ENCODE data around the gene MROH2A.

The MROH2A gene

GRCh38 chr2:233833345-233833744 lies 55.2 kb downstream of the MROH2A start:
- no peak for DNase-seq

GRCh38 chr2:233835230-233836186 lies 57.4 kb downstream of the MROH2A start:
- DNase-seq = no peak

DNA sequence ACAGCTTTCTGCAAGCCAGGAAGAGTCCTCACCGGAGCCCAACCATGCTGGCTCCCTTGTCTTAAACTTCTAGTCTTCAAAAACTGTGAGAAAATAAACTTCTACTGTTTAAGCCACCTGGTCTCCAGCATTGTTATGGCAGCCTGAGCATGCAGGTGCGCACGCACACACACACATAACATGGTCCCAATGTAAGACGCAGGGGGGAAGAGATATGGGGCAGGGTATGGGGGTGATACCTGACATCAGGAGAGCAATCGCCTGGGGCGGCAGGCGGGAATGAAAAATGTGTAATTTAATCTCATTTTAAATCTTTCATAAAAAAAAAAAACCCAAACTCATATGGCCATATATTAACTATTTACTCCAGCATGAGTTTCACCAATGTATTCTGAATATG lies 58.2 kb downstream of the MROH2A start:
- no peak for DNase-seq

GRCh38 chr2:233837694-233838229 lies 59.6 kb downstream of the MROH2A start:
- DNase-seq = no peak

DNA sequence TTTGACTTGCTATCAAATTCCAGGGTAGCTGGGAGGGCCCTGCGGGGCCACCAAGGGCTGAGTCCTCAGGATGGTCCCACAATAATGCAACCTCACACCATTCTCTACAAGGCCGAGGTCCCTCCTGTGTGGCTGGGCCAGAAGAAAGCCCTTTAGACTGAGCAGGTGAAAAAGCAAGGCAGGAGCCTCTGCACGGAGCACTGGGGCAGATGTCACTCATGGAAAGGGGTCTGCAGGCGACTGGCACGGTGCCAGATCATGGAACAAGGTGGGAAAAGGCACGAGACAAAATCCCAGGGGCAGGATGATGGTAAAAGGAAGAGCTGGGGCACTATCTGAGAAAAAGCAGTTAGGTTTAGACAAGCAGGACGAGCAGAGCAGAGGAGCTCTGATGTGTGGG lies 60.1 kb downstream of the MROH2A start:
- no peak for DNase-seq

DNA sequence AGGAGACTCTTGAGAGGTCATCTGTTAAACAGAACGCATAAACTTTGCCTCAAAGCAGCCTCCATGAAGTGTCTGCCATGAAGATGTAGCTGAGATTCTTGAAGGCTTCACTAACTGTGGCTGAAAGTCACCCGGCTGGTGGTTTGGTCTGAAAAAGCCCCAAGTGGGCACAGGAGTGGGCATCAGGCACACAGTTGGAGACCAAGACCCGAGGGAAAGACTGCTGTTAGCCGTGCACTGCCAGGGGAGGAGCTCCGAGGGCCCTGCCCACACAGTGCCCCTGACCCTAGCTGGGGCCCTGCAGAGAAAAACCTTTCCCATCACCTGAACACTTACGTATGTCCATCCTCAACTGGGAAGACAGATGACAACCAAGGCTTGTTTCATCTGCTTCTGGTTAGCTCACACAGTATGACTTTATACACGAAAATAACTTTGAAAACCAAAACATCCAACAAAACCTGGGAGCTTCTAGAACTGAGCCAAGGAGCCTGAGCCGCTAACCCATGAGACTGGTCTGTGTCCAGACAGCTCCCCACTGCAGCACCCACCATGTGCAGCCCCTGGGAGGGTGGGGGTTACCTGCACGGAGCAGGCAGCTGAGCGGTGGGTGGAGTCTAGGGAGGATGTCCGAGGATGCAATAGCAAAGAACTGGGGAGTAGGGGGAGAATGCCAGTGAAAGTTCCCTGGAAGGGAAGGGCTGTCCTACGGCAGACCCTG lies 60.8 kb downstream of the MROH2A start:
- DNase-seq = no peak

- DNase-seq = no peak
Observed at GRCh38 chr2:233839447-233839820, 61.3 kb downstream of the MROH2A start.

DNA sequence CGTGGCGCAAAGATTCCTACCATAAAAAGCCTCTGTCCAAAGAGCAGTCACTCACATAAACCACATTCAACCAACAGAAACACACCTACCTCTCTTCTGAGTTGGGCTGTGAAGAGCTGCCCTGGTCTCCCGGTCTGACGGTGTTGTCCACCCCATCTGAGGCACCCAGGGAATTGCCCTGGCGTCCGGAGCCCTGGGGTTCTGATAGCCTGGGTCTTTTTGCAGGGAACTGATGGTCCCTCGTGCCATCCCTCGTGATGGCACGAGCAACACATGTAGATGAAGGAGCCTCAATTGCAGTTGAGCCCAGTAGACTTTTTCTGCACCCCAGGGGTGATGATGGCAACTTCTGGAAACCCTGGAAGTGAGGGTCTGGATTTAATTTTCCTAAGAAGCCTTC lies 62.4 kb downstream of the MROH2A start:
- no peak for DNase-seq

DNA sequence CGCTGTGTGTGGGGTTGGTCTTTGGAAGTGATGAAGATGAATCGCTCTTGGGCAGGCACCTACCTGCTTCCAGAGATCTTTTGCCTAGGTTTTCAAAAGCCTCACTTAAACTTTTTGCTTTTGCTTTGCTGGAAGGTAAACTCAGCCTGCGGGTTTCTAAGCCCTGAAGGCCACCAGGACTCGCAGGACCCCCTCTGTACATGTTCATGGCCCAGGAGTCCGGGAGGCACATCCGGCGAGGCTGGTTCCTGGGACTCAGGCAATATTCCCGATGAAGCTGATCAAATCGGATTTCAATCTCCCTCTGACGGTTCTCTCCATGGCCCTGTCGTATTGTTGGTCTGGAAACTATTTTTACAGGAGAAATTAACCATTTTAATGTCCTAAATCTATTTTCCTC lies 63.1 kb downstream of the MROH2A start:
- DNase-seq = no peak

- DNase-seq = no peak
Observed at GRCh38 chr2:233844064-233844807, 66.1 kb downstream of the MROH2A start.

GRCh38 chr2:233844836-233845235 lies 66.7 kb downstream of the MROH2A start:
- DNase-seq = no peak

- no peak for DNase-seq
Observed at GRCh38 chr2:233845301-233846060, 67.4 kb downstream of the MROH2A start.

DNA sequence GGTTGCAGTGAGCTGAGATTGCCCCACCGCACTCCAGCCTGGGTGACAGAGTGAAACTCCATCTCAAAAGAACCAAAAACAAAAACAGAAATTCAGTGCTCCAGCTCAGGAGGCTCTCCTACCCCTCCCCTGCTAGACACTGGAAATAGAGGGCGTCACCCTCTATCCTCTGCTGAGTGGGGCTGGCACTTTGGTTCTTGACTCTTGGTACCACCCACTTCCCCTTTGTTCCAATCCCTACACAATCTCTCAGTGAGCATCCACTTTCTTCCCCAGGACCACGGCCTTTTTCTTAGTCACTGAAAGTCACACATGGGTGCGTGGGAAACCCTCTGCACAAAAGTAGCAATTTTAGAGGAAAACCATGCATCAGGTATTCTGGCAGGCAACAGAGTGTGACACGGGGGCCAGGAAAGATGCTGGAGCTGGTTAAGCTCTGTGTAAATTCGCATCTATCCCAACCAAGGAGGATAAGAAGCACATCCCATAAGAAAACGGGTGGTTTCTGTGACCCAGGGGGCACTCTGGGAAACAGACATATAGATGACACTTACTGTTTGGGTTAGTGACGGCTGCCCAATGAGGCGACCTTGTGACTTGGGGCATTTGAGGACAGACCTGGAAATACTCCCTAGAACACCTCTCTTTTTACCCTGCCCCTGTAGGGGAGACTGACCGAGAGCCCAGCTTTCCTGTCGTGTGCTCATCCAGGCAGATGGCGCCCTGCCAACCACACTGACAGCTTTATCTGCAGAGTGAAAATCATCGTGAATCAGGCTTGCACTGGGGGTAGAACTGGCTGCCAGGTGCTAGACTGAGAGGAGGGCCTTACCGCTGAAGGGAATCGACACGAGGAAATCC lies 68.5 kb downstream of the MROH2A start:
- no peak for DNase-seq

DNA sequence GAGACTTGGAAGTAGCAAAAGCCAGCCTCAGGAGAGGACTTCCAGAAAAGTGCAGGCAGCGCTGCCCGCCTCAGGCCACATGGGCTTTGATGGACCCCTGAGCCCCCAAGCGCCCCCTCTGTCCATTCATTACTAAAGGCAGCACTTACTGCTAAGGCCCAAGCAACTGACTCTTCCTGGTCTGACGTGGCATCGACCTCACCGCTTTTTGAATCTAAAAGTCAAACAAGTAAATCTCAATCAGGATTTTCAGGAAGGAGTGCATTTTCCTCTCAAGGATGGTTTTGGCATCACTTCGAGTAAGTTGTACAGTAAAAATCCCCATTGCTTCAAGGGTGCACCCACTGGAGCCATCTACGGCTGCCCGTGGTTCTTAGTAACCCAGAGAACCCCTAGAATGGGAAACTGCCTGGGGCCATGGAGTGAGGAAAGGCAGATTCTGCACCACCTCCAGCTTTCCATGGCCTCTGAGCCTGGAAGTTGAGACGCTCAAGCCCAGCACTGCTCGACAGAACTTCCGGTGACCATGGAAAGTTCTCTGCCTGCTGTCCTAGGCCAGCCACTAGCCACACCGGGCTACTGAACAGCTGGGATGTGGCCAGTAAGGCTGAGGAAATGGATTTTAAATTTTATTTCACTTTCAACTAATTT lies 69.2 kb downstream of the MROH2A start:
- no peak for DNase-seq

DNA sequence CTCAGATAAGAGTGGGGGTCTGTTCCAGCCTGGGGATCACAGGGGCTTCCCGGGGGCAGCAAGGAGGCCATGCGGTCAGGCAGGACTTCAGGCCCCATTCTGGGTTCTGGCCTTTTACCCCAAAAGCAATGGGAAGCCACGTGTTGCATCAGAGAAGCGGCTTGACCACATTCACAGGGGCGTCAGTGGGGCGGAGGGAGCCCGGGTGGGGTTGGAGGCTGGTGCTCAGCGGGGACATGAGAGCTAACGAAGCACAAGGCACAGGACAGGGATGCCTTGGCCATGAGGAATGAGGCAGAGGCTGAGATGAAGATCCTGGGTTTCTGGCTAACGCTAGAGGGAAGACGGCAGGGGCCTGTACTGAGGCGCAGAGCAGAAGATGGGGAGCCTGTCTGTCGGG lies 70.1 kb downstream of the MROH2A start:
- no peak for DNase-seq

DNA sequence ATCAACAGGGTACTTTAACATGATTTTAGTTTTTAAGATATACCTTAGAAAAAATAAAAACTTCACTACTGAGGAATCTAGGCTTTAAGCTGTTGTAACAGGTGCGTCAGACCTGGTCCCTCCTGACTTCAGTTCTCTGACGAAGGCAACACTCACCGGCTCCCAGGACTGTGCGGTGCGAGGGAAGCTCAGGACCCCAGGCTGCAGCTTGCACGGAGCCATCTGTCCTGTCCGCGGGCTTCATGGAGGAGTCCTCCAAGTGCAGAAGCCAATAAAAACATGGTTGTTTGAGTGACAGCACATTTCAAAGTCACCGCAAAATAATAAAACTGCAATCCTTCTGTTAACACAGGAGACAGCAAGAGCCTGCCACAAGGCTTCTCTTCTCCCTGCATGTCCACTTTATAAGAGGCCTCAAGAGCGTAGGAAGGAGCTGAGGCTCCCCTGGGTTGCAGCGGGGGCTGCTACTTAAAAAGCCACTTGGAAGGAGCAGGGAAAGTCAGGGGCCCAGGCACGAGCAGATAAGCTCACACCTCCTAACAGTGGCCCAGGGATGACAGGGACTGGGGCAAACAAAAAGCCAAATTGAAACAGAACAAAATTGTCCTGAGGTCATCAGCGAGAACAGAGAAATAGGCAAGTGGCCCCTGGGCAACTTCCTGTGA lies 71.6 kb downstream of the MROH2A start:
- no peak for DNase-seq

DNA sequence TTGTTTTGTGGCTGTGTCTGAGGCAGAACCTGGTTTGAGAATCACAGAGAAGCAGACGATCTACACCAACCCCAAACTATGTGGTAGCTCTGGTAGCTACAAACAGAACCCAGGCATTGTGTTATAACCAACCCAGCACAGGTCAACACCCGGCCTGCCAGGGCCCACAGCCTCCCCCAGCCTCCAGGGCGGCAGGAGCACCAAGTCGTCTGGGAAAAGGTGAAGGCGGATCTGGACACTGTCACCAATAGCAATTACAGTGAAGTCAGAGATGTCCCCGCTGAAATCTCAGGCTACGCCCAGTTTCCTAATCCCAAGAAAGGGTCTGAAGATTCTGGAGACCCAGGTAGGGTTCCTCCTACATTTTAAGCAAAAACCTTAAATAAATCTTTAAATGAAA lies 72.6 kb downstream of the MROH2A start:
- DNase-seq = no peak

DNA sequence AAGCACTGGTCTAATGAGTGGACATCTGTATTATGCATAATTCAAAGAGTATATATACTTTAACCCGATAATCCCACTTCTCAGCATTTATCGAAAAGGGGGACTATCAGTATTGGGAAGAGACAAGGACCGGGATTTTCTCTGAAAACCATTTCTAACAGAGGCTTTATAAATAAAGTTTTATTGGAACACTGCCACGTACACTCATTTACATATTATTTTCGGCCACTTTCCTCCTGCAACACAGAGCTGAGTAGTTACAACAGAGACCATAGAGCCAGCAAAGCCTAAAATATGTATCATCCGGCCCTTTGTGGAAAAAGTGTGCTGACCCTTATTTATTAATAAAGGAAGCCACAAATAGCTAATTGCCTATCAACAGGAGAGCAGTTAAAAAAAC lies 73.0 kb downstream of the MROH2A start:
- no peak for DNase-seq

DNA sequence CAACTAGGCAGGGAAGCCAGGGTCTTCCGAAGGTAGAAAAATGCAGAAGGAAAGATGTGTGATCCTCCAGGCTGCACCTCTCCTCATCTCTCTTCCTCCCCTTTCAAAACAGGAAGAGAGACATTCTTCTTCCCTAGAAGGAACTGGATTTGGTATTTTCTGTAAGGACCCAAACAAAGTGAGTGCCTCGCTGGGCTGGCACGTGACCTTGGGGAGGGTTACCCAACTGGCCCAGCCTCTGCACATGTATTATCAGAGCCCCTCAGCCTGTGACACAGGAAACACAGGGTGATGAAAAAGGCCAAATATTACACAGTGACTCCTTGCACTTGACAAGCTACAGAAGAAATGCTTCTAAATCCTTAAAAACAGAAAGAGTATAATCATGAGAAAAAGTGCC lies 73.9 kb downstream of the MROH2A start:
- no peak for DNase-seq
